HG02678 (cell line): ENCODE results near the gene RTN3.
"Not testable (repeated sequence)": the region's sequence is repeated elsewhere in the genome, so short reads cannot be mapped to it uniquely, and the experiment has no call there.

Source experiments
- ATAC-seq: cut with Tn5 transposase; IDR thresholded peaks from one replicate; pipeline ENCODE4 v1.9.1; 2021; ENCODE audit warnings: mild to moderate bottlenecking, moderate library complexity; ENCODE audit not compliant: unreplicated experiment

RTN3 gene

GRCh38 chr11:63767565-63768236 is 86.4 kb downstream of the RTN3 start:
- ATAC-seq: no peak

GRCh38 chr11:63768237-63769041 is 87.1 kb downstream of the RTN3 start, which contains the start of gene ZFTA:
Gene ZFTA (minus strand): TSS chr11:63768775. CDS start chr11:63768622, 153 bp downstream.
- ATAC-seq: peak; percentile 68

- peak; percentile 34 for ATAC-seq
These were observed 87.9 kb downstream of the RTN3 start for GRCh38 chr11:63769042-63769713.

GRCh38 chr11:63769714-63770455 is 88.6 kb downstream of the RTN3 start:
- no peak for ATAC-seq

GRCh38 chr11:63770763-63771162 is 89.5 kb downstream of the RTN3 start:
- no peak for ATAC-seq

GRCh38 chr11:63771741-63772318 is 90.5 kb downstream of the RTN3 start:
- not testable (repeated sequence) for ATAC-seq

GRCh38 chr11:63775191-63775590 is 93.9 kb downstream of the RTN3 start:
- ATAC-seq: no peak

- no peak for ATAC-seq
These were observed 97.7 kb downstream of the RTN3 start for GRCh38 chr11:63779039-63779438.

- no peak for ATAC-seq
These were observed 101.4 kb downstream of the RTN3 start for GRCh38 chr11:63782749-63783148.

GRCh38 chr11:63783925-63784592 is 102.8 kb downstream of the RTN3 start:
- ATAC-seq: no peak

GRCh38 chr11:63785823-63786222 is 104.5 kb downstream of the RTN3 start:
- ATAC-seq: no peak

- no peak for ATAC-seq
These were observed 110.3 kb downstream of the RTN3 start for GRCh38 chr11:63791495-63792167.

- no peak for ATAC-seq
These were observed 111.9 kb downstream of the RTN3 start for GRCh38 chr11:63793161-63793560.

GRCh38 chr11:63795066-63795465 is 113.8 kb downstream of the RTN3 start:
- no peak for ATAC-seq

GRCh38 chr11:63800921-63801320 is 119.6 kb downstream of the RTN3 start:
- ATAC-seq: no peak

- no peak for ATAC-seq
These were observed 121.5 kb downstream of the RTN3 start for GRCh38 chr11:63802637-63803414.

GRCh38 chr11:63804259-63804658 is 123.0 kb downstream of the RTN3 start:
- ATAC-seq: no peak

GRCh38 chr11:63805844-63806415 is 124.6 kb downstream of the RTN3 start:
- no peak for ATAC-seq
